Posterior vena cava (tissue), 2 donors: ENCODE results near the gene SNAPC4. TPM values are rescaled to one million over a fixed set of nuclear protein-coding genes. Genes with fewer than 3 reads are reported as not detected.

Source experiments
- DNase-seq: peaks from one replicate; pipeline ENCODE4 v3.0.0-alpha.2; 2020; ENCODE audit warnings: low spot score
- intact Hi-C, 2 donors: fragments of 100-400 bp; cut with DNase I; formaldehyde crosslinking; loops; one replicate each; pipeline versions ENCODE4 v1.14.1 to v1.14.2; 2022 to 2023
- total RNA-seq, 2 donors: library from RNA; stranded (reverse); fragmentation: NEBNext Ultra II Directional; extraction: Animal tissue kit (Norgen Biotek cat#: 25700); gene quantifications; one replicate each; pipeline ENCODE4 v1.2.1, GENCODE V29; 2021
- donor health status: DM: yes; HTN: yes; CAD: no.
- donor health status: DM: yes; HTN: yes; CAD: no.

SNAPC4 gene
- total RNA-seq, 2 donors from 2014 or later = 4.7 to 4.9 TPM

- no peak for DNase-seq
- intact Hi-C loops = loop anchor here in 1 of 2 donors (5.0 kb wide), 1 partner anchor 62 kb away; no protein-coding TSS in a partner anchor
Measured at GRCh38 chr9:136399176-136400037, 563 bp downstream of the SNAPC4 start.

- DNase-seq = no peak
- intact Hi-C loops = no loop called here
Measured at GRCh38 chr9:136398286-136398685, 1.7 kb downstream of the SNAPC4 start.

GRCh38 chr9:136397643-136398042 lies 2.3 kb downstream of the SNAPC4 start:
- intact Hi-C loops = no loop called here
- DNase-seq = no peak

GRCh38 chr9:136396219-136396515 lies 3.8 kb downstream of the SNAPC4 start:
- DNase-seq = no peak
- intact Hi-C loops = no loop called here

GRCh38 chr9:136395345-136396218 lies 4.4 kb downstream of the SNAPC4 start:
- intact Hi-C loops = no loop called here
- no peak for DNase-seq

GRCh38 chr9:136395020-136395340 lies 5.0 kb downstream of the SNAPC4 start:
- DNase-seq = no peak
- intact Hi-C loops = no loop called here

- intact Hi-C loops = no loop called here
Measured at GRCh38 chr9:136394312-136395019, 5.5 kb downstream of the SNAPC4 start.

GRCh38 chr9:136393531-136393930 lies 6.4 kb downstream of the SNAPC4 start:
- intact Hi-C loops = no loop called here
- no peak for DNase-seq

More at GRCh38 chr9:136394312-136395019, 5.5 kb downstream of the SNAPC4 start:
- DNase-seq = no peak

GRCh38 chr9:136392538-136393449 lies 7.2 kb downstream of the SNAPC4 start:
- intact Hi-C loops = no loop called here
- no peak for DNase-seq

- intact Hi-C loops = no loop called here
- no peak for DNase-seq
Measured at GRCh38 chr9:136391737-136392537, 8.0 kb downstream of the SNAPC4 start.

- DNase-seq = no peak
- intact Hi-C loops = no loop called here
Measured at GRCh38 chr9:136389396-136389795, 10.6 kb downstream of the SNAPC4 start.

- no peak for DNase-seq
- intact Hi-C loops = no loop called here
Measured at GRCh38 chr9:136387217-136387616, 12.8 kb downstream of the SNAPC4 start.

- DNase-seq = no peak
- intact Hi-C loops = no loop called here
Measured at GRCh38 chr9:136386018-136386417, 14.0 kb downstream of the SNAPC4 start.

GRCh38 chr9:136385015-136385414 lies 15.0 kb downstream of the SNAPC4 start:
- intact Hi-C loops = no loop called here
- no peak for DNase-seq

- intact Hi-C loops = no loop called here
- no peak for DNase-seq
Measured at GRCh38 chr9:136383436-136383835, 16.5 kb downstream of the SNAPC4 start.

GRCh38 chr9:136381966-136382513 lies 17.9 kb downstream of the SNAPC4 start:
- no peak for DNase-seq

GRCh38 chr9:136381311-136381710 lies 18.7 kb downstream of the SNAPC4 start:
- intact Hi-C loops = no loop called here
- no peak for DNase-seq

More at GRCh38 chr9:136381966-136382513, 17.9 kb downstream of the SNAPC4 start:
- intact Hi-C loops = no loop called here

GRCh38 chr9:136380381-136380780 lies 19.6 kb downstream of the SNAPC4 start:
- intact Hi-C loops = no loop called here
- no peak for DNase-seq
